Activated naive CD4-positive, alpha-beta T cell treated with anti-CD3 and anti-CD28 coated beads, Interleukin-2, amount 10 ng/mL, durations not matched to agents 7 days and 5 days (primary cell): ENCODE data around the gene PPP1R3C.

ENCODE experiments used
- CTCF ChIA-PET: fragments of 350-600 bp; sonication (Branson Sonifier 250); formaldehyde crosslinking; loops from one replicate; lab custom pipeline; 2021; ENCODE audit warnings: antibody characterized with exemption; lab: Charles Lee
- DNase-seq: peaks from one replicate; pipeline ENCODE4 v3.0.0-alpha.2; 2020
- H3K27ac Mint-ChIP-seq: one replicate; pipeline ENCODE4 v1.8.0; 2021; ENCODE audit warnings: mild to moderate bottlenecking, moderate library complexity, mixed read lengths
- H3K27me3 Mint-ChIP-seq: one replicate; pipeline ENCODE4 v1.8.0; 2021; ENCODE audit warnings: mild to moderate bottlenecking, mixed read lengths
- H3K36me3 Mint-ChIP-seq: one replicate; pipeline ENCODE4 v1.8.0; 2021; ENCODE audit warnings: mixed read lengths
- H3K4me1 Mint-ChIP-seq: one replicate; pipeline ENCODE4 v1.8.0; 2021; ENCODE audit warnings: mixed read lengths
- H3K4me3 Mint-ChIP-seq: one replicate; pipeline ENCODE4 v1.8.0; 2021; ENCODE audit warnings: mild to moderate bottlenecking, moderate library complexity, mixed read lengths
- H3K9me3 Mint-ChIP-seq: one replicate; pipeline ENCODE4 v1.8.0; 2021; ENCODE audit warnings: mixed read lengths

PPP1R3C gene

DNA sequence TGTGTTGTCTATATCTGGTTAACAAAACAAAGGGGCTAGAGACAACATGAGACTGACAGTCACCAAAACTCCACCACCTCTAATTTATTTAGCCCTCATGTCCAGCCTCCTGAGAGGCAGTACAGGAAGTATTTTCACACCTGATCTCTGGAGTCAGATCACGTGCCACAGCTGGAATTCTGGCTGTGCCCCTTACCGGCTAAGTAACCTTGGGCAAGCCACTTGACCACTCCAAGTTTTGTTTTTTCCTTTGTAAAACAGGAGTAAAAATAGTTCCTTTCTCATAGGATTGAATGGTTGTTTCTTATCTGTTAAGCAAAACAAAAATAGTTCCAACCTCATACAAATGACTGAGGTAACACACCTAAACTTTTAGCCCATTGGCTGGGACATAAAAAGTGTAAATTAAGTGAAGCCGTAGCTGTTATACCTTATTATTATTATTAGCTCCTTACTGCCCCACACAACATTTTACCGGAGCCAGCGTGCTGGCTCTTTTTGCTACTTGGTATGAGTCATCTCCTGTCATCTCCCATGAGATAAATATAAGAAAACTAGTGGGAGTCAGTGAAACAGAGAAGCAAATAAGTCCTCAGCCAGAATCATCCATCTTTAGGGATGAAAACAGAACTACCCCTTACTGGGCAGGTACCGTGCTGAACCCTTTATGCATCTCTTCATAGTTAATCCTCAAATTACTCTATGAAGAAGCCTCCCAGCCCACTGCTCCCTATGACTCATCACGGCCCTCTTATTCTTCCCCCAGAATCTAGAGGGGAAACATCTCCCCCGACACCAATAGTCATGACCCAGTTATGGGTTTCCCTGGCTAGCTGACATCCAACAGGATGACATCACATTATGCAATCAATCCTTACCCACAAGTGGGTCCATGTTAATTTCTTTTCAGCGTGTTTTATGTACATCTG lies 44.9 kb downstream of the PPP1R3C start:
- no peak overlapping the region for H3K27ac Mint-ChIP-seq
- H3K36me3 Mint-ChIP-seq, result no peaks in the 10 kb centered on the region
- no peak overlapping the region for H3K4me3 Mint-ChIP-seq
- peaks cover 13% of the 10 kb centered on the region for H3K27me3 Mint-ChIP-seq
- H3K9me3 Mint-ChIP-seq, result no peaks in the 10 kb centered on the region
- H3K4me1 Mint-ChIP-seq, result no peaks in the 10 kb centered on the region
- no peak for DNase-seq
- CTCF ChIA-PET, result no interaction called here

DNA sequence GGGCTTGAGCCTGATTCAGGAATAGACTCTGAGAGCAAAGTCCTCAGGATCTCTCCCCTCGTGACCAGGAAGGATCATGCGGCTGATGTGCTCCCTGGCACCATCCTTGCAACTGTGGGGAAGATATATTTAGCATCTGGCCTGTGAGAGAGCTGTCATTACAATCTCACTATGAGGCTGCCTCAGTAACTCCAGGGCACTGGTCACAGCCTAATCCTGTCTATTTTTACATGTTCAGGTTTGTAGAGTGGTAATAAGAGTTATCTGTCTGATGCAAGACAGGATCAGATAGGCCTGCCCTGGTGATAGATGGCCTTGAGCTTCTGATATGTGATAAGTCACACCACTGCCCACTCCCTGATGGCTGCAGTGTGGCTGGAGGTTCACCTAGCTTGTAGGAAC lies 50.7 kb downstream of the PPP1R3C start:
- no peaks in the 10 kb centered on the region for H3K4me1 Mint-ChIP-seq
- CTCF ChIA-PET, result no interaction called here
- H3K4me3 Mint-ChIP-seq, result no peak overlapping the region
- H3K36me3 Mint-ChIP-seq, result no peaks in the 10 kb centered on the region
- H3K27ac Mint-ChIP-seq, result no peak overlapping the region
- H3K9me3 Mint-ChIP-seq, result no peaks in the 10 kb centered on the region
- peaks cover 19% of the 10 kb centered on the region for H3K27me3 Mint-ChIP-seq
- DNase-seq, result no peak

DNA sequence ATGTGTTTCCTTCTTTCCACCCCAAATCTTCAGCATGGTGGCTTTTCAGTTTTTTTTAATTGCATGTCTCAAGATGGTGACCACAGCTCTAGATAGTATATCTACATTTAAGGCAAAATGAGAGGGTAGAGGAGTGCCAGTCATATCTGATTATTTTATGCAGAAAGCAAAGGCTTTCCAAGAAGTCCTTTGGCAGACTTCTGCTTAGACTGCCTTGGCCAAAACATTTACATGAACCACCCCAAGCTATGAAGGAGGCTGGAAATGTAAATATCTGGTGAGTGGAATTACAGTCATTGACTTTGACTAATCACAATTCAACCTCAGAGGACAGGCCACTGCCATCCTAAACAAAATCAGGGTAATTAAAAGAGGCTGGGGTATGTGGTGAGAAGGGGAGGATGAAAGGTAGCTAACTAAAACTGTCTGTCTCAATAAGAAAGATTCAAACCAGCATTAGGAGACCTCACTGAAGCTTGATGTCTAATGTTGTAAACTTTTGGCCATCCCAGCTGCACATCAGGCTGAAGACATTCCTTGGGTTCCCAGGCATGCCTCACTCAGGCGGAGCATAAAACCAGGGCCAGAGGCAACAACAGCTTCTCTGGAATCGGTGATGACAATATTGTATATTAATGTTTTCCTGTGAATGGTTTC lies 53.4 kb downstream of the PPP1R3C start:
- no peak overlapping the region for H3K4me3 Mint-ChIP-seq
- no peak for DNase-seq
- no peaks in the 10 kb centered on the region for H3K4me1 Mint-ChIP-seq
- CTCF ChIA-PET, result no interaction called here
- H3K36me3 Mint-ChIP-seq, result no peaks in the 10 kb centered on the region
- H3K27me3 Mint-ChIP-seq, result peaks cover 14% of the 10 kb centered on the region
- no peak overlapping the region for H3K27ac Mint-ChIP-seq
- no peaks in the 10 kb centered on the region for H3K9me3 Mint-ChIP-seq
